Loucy (cell line): ENCODE data around the gene ZNRD2.
A peak's percentile ranks its signal among the peaks of the same experiment; 100 is the strongest.

Experiments used
- CTCF ChIP-seq: fragments of 200-600 bp; sonication (generic); conservative IDR thresholded peaks from 2 replicates; pipeline ENCODE4 v1.5.1; 2014; ENCODE audit warnings: mild to moderate bottlenecking, antibody characterized with exemption, low read length
- EZH2phosphoT487 ChIP-seq: fragments of 200-600 bp; IDR thresholded peaks from 2 replicates; pipeline ENCODE4 v1.6.1; 2018; ENCODE audit warnings: antibody characterized with exemption, mild to moderate bottlenecking, moderate library complexity, borderline replicate concordance

DNA sequence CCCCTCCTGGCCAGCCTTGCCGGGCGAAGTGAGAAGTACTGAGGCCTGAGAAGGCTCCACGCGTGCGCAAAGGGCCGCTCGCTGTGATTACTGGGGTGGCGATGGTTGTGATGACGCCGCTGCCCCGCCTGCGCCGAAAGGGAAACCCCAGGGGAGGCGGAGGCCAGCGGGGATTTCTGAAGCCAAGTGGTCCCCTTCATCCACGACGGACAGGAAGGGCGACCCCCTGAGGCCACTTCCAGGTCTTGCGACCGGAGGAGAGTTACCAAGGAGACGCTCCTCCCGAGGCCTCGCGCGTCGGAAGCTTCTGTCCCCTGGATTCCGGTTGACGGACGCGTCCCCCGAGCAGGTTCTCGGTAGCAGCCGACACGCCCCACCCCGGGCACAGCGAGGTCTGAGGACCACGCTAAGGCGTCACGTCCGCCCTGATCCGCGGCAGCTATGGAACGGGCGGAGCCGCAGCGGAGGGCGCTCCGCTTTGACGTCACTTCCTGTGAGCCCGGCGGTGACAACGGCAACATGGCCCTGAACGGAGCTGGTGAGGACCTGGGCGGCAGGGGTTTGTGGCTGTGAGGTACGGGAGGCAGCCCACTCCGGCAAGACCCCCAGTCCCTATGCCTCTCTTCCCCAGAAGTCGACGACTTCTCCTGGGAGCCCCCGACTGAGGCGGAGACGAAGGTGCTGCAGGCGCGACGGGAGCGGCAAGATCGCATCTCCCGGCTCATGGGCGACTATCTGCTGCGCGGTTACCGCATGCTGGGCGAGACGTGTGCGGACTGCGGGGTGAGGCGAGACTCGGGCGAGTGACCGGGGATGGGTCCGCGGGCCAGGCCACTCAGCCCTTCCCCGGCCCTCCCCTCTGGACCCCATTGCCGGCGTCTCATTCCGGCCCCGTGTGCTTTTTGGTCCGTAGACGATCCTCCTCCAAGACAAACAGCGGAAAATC lies at the start of gene ZNRD2:
- TF ChIP-seq CTCF = peak; percentile 48
- no peak for TF ChIP-seq EZH2phosphoT487
